Keratinocyte (primary cell): Measurements from ENCODE around the gene TEN1. TPM values are rescaled to one million over a fixed set of nuclear protein-coding genes. Genes with fewer than 3 reads are reported as not detected.

ENCODE experiments used
- DNase-seq: peaks from one replicate; pipeline ENCODE4 v3.0.0-alpha.2; 2011; ENCODE audit warnings: low read depth, missing footprints, low spot score
- FAIRE-seq: peaks from 2 replicates; lab custom pipeline; 2011; peaks lifted over from hg19 to GRCh38; lab: Jason Lieb, UNC
- H2AFZ ChIP-seq: 2 replicates; pipeline ENCODE4 v1.6.0; 2012; ENCODE audit warnings: low read length, control low read depth, inconsistent platforms; ENCODE audit not compliant: control insufficient read depth
- H3K27ac ChIP-seq: 2 replicates; pipeline ENCODE4 v1.5.1; 2011; ENCODE audit warnings: low read length; ENCODE audit not compliant: control insufficient read depth, insufficient read depth
- H3K27me3 ChIP-seq: 3 replicates; pipeline ENCODE4 v1.6.0; 2011; ENCODE audit warnings: low read length; ENCODE audit not compliant: control insufficient read depth, insufficient read depth; ENCODE audit errors: extremely low read depth
- H3K36me3 ChIP-seq, 2 experiments: 2 replicates in 1 of 2; 3 replicates in 1 of 2; pipeline ENCODE4 v1.5.1; 2011; ENCODE audit warnings: low read length in 2 of 2, mild to moderate bottlenecking in 1 of 2; ENCODE audit not compliant: control insufficient read depth in 2 of 2, insufficient read depth in 2 of 2; ENCODE audit errors: extremely low read depth in 1 of 2
- H3K4me1 ChIP-seq: 3 replicates; pipeline ENCODE4 v1.5.1; 2011; ENCODE audit warnings: low read length; ENCODE audit not compliant: control insufficient read depth, insufficient read depth; ENCODE audit errors: extremely low read depth
- H3K4me2 ChIP-seq: 3 replicates; pipeline ENCODE4 v1.6.0; 2011; ENCODE audit warnings: low read depth, low read length; ENCODE audit not compliant: control insufficient read depth, insufficient read depth; ENCODE audit errors: extremely low read depth
- H3K4me3 ChIP-seq, 3 experiments: fragments of 200-600 bp in 1 of 3; sonication (generic) in 1 of 3; 2 replicates in 2 of 3; 3 replicates in 1 of 3; pipeline ENCODE4 v1.5.1; 2011 to 2016; ENCODE audit warnings: low read length in 3 of 3, mild to moderate bottlenecking in 3 of 3, control low read depth in 2 of 3, inconsistent platforms in 1 of 3, low read depth in 1 of 3, mixed read lengths in 1 of 3, mixed run types in 1 of 3, moderate library complexity in 1 of 3; ENCODE audit not compliant: control insufficient read depth in 2 of 3, insufficient read depth in 2 of 3; ENCODE audit errors: extremely low read depth in 1 of 3
- H3K79me2 ChIP-seq: 2 replicates; pipeline ENCODE4 v1.6.0; 2012; ENCODE audit warnings: low read length; ENCODE audit not compliant: control insufficient read depth, insufficient read depth
- H3K9ac ChIP-seq: 3 replicates; pipeline ENCODE4 v1.6.0; 2011; ENCODE audit warnings: low read length; ENCODE audit not compliant: control insufficient read depth, insufficient read depth; ENCODE audit errors: extremely low read depth
- H3K9me1 ChIP-seq: 3 replicates; pipeline ENCODE4 v1.6.0; 2011; ENCODE audit warnings: low read length; ENCODE audit not compliant: control insufficient read depth, insufficient read depth; ENCODE audit errors: extremely low read depth
- H3K9me3 ChIP-seq: 2 replicates; pipeline ENCODE4 v1.5.1; 2012; ENCODE audit warnings: low read depth, low read length; ENCODE audit not compliant: control insufficient read depth
- H4K20me1 ChIP-seq: 3 replicates; pipeline ENCODE4 v1.6.0; 2011; ENCODE audit warnings: low read length; ENCODE audit not compliant: control insufficient read depth, insufficient read depth; ENCODE audit errors: extremely low read depth
- EZH2 ChIP-seq: IDR thresholded peaks from one replicate; pipeline ENCODE4 v1.6.1; 2012; ENCODE audit warnings: inconsistent platforms, mild to moderate bottlenecking, low read length, moderate library complexity
- dilution Hi-C: fragments of 300-500 bp; cut with MboI; formaldehyde crosslinking; loops from one replicate; pipeline ENCODE4 v1.7.0; 2020; ENCODE audit warnings: low sequenced_read_pairs; ENCODE audit not compliant: extremely low pct_ligation_motif_present
- polyA plus RNA-seq, 5 experiments: library from polyadenylated mRNA; depleted of rRNA in 3 of 5; stranded (reverse) in 3 of 5; stranded (forward) in 1 of 5; unstranded in 1 of 5; fragments of >200 nt; gene quantifications; 1 replicate in 1 of 5; 2 replicates in 3 of 5; 3 replicates in 1 of 5; pipeline versions ENCODE4 v1.2.1 to v1.2.3, GENCODE V29; 2011 to 2012; ENCODE audit warnings: missing spikeins in 2 of 5, low read depth in 1 of 5, low replicate concordance in 1 of 5
- TF ChIP-seq, protein P1 (sequence below), 3 experiments: IDR thresholded peaks in 1 of 3; conservative IDR thresholded peaks in 1 of 3; optimal IDR thresholded peaks in 1 of 3; 2 replicates in 2 of 3; 3 replicates in 1 of 3; pipeline versions ENCODE3 to v1.5.1; 2011; ENCODE audit warnings: low read length in 3 of 3, mild to moderate bottlenecking in 3 of 3, moderate library complexity in 2 of 3, control low read depth in 1 of 3, inconsistent platforms in 1 of 3; ENCODE audit not compliant: insufficient read depth in 2 of 3; ENCODE audit errors: extremely low read depth in 1 of 3

Gene TEN1
- polyA plus RNA-seq, 1 donor (not counting 4 experiments of a cell fraction or from before 2014, with no cell fraction given), result 11.7 TPM

- no peaks in the 10 kb centered on the region for H3K27me3 ChIP-seq
- dilution Hi-C loops, result no loop called here
- DNase-seq (no peak), FAIRE-seq (no peak)
- no peak overlapping the region for H3K9ac ChIP-seq
- peaks cover 16 to 31% of the 10 kb centered on the region in 2 experiments for H3K36me3 ChIP-seq
- H2AFZ ChIP-seq, result no peak overlapping the region
- no peak overlapping the region for H3K4me2 ChIP-seq
- H3K79me2 ChIP-seq, result no peaks in the 10 kb centered on the region
- TF ChIP-seq, protein P1, sequence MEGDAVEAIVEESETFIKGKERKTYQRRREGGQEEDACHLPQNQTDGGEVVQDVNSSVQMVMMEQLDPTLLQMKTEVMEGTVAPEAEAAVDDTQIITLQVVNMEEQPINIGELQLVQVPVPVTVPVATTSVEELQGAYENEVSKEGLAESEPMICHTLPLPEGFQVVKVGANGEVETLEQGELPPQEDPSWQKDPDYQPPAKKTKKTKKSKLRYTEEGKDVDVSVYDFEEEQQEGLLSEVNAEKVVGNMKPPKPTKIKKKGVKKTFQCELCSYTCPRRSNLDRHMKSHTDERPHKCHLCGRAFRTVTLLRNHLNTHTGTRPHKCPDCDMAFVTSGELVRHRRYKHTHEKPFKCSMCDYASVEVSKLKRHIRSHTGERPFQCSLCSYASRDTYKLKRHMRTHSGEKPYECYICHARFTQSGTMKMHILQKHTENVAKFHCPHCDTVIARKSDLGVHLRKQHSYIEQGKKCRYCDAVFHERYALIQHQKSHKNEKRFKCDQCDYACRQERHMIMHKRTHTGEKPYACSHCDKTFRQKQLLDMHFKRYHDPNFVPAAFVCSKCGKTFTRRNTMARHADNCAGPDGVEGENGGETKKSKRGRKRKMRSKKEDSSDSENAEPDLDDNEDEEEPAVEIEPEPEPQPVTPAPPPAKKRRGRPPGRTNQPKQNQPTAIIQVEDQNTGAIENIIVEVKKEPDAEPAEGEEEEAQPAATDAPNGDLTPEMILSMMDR (optimal IDR thresholded peaks at IDR 0.05 in 1 of 3, IDR thresholded peaks at IDR 0.05 in 1 of 3, conservative IDR thresholded peaks at IDR 0.05 in 1 of 3; ENCODE audit: extremely low read depth in 1 of 3, insufficient read depth in 2 of 3, low read length in 3 of 3), result no peak
- TF ChIP-seq EZH2, result no peak
- no peak overlapping the region for H3K4me3 ChIP-seq
- H3K9me1 ChIP-seq, result no peaks in the 10 kb centered on the region
- no peak overlapping the region for H3K27ac ChIP-seq
- peaks cover 8% of the 10 kb centered on the region for H4K20me1 ChIP-seq
- no peaks in the 10 kb centered on the region for H3K4me1 ChIP-seq
- H3K9me3 ChIP-seq, result no peaks in the 10 kb centered on the region
These were observed 39.3 kb downstream of the TEN1 start for GRCh38 chr17:76018340-76018680.

DNA sequence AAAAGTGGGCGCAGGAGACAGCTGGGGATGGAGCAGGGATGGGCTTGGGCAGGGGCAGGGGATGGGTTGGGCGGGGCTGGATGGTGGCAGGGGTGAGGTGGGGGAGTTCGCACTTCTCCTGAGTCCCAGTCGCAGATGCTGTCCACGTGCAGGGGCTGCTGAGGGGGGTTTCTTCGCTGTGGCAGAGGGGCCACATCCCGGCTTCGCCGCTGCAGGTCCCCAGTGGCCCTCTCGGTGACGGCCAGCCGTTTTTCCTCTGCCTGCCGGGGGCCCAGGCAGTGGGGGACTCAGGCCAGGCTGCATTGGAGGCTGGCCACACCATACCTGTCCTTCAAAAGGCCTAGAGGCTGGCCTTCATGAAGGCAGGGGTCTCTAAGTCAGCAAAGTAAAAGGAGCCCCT, 39.8 kb downstream of the TEN1 start:
- Histone ChIP-seq H2AFZ (no peak overlapping the region), H3K4me1 (no peaks in the 10 kb centered on the region), H3K4me2 (no peak overlapping the region), H3K9me1 (no peaks in the 10 kb centered on the region), H3K36me3 (peaks cover 14 to 32% of the 10 kb centered on the region in 2 experiments), H4K20me1 (peaks cover 8% of the 10 kb centered on the region), H3K79me2 (no peaks in the 10 kb centered on the region), H3K9ac (no peak overlapping the region), H3K27ac (no peak overlapping the region), H3K9me3 (no peaks in the 10 kb centered on the region), H3K4me3 (no peak overlapping the region), H3K27me3 (no peaks in the 10 kb centered on the region)
- FAIRE-seq, result no peak
- TF ChIP-seq, protein P1 (optimal IDR thresholded peaks at IDR 0.05 in 1 of 3, IDR thresholded peaks at IDR 0.05 in 1 of 3, conservative IDR thresholded peaks at IDR 0.05 in 1 of 3; ENCODE audit: extremely low read depth in 1 of 3, insufficient read depth in 2 of 3, low read length in 3 of 3), result no peak
- no peak for TF ChIP-seq EZH2
- dilution Hi-C loops, result no loop called here
- no peak for DNase-seq
